Cardiac atrium fibroblast (primary cell): ENCODE measurements around the gene TBC1D22A. TPM values are rescaled to one million over a fixed set of nuclear protein-coding genes. Genes with fewer than 3 reads are reported as not detected.

Source experiments
- total RNA-seq: library from RNA; depleted of rRNA; stranded (reverse); fragments of >200 nt; gene quantifications from 2 replicates; pipeline ENCODE4 v1.2.3, GENCODE V29; 2015

TBC1D22A gene
- 20.1 and 24.0 TPM in 2 replicates for total RNA-seq

DNA sequence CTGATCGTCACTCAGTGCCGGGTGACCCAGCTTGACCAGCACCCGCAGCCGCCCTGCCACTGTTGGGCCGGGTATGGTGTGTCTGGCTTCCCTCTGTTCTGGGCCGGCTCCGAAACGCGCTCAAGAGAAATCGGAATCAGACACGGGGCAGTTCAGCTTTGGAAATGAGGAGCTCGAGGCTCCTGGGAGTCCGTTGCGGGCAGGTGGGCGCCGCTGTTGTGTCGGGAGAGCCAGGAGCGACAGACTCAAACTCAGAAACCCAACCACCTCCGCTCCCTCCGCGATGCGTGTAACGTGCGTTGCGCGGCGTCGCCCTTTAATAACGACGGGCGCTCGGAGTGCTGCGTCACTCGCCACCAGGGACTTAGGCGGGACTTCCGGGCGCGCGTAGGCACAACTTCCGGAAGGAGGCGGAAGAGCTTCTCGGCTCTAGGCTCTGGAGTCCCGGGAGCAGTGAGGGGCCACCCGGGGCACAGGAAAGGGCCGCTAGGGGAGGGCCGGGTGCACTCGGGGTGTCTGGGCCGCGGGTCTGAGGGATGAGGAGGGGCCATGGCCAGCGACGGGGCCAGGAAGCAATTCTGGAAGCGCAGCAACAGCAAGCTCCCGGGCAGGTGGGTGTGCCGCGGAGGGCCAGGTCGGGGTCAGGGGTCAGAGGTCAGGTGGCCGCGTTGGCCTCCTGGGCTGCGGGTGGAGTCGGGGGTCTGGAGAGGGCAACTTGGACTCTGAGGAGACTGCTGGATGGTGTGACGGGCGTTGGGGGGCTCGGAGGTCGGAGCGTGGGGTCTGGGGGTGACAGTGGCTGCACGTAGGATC is at the start of gene TBC1D22A:
Gene TBC1D22A, plus strand, starts transcription at position 413 of the 813 bp plus-strand sequence. Its CDS starts 137 bp downstream, at position 550.

GRCh38 chr22:46737976-46738646 is 24.3 kb upstream of the TBC1D22A start, which contains the start of gene CERK:
TSS of gene CERK (minus strand) at chr22:46738252. CDS start at chr22:46738148, 104 bp downstream.

Other genes with a start within 250 kb of the TBC1D22A start
- gene CELSR1, start 225.0 kb upstream of the TBC1D22A start, total RNA-seq: 2.3 and 5.5 TPM in 2 replicates
- 8.3 and 8.6 TPM in 2 replicates for gene GRAMD4, start 142.3 kb upstream of the TBC1D22A start, total RNA-seq
- gene CERK, start 24.4 kb upstream of the TBC1D22A start, total RNA-seq: 20.6 and 26.0 TPM in 2 replicates